Spleen (tissue), 7 donors: Measurements from ENCODE around the gene ANOS1.
"Not testable (repeated sequence)": the region's sequence is repeated elsewhere in the genome, so short reads cannot be mapped to it uniquely, and the experiment has no call there.

Source experiments
- CTCF ChIP-seq, 11 experiments: fragments of 200-600 bp in 7 of 11; fragments of 450-650 bp in 4 of 11; sonication (generic) in 4 of 11; IDR thresholded peaks in 8 of 11; conservative IDR thresholded peaks in 3 of 11; 1 replicate in 7 of 11; 2 replicates in 4 of 11; pipeline versions ENCODE4 v1.4.0 to v1.8.0; 2016 to 2021; ENCODE audit warnings: antibody characterized with exemption in 11 of 11, inconsistent platforms in 4 of 11, mild to moderate bottlenecking in 1 of 11
- POLR2A ChIP-seq, 3 donors: fragments of 450-650 bp; IDR thresholded peaks; one replicate each; pipeline ENCODE4 v1.5.1; 2017; ENCODE audit warnings: antibody characterized with exemption in 3 of 3, mild to moderate bottlenecking in 1 of 3
- POLR2AphosphoS5 ChIP-seq, 3 donors: sonication (generic); formaldehyde crosslinking; IDR thresholded peaks; one replicate each; pipeline ENCODE4 v1.5.1; 2017; ENCODE audit warnings: antibody characterized with exemption in 3 of 3
- donor health status: DM: no; HTN: no; CAD: no; lungs with moderate emphysema.
- donor health status: DM: no; HTN: no; CAD: no.
- donor health status: DM: no; HTN: no; CAD: no.

- TF ChIP-seq CTCF (IDR thresholded peaks at IDR 0.05 in 8 of 11, conservative IDR thresholded peaks at IDR 0.05 in 3 of 11); POLR2A (IDR thresholded peaks at IDR 0.05); POLR2AphosphoS5 (IDR thresholded peaks at IDR 0.05): not testable (repeated sequence)
These were observed 26.8 kb upstream of the ANOS1 start for GRCh38 chrX:8758706-8759105.
